Choroid plexus epithelial cell (primary cell): Measurements from ENCODE around the gene PAXX.

Experiments used
- DNase-seq: peaks from one replicate; pipeline ENCODE4 v3.0.0-alpha.2; 2010; ENCODE audit warnings: low read depth
- H3K4me3 ChIP-seq: 2 replicates; pipeline ENCODE4 v1.5.1; 2011; ENCODE audit warnings: low read depth, mild to moderate bottlenecking, control low read depth, low read length, moderate library complexity
- CTCF ChIP-seq: conservative IDR thresholded peaks from 2 replicates; pipeline ENCODE4 v1.5.1; 2011; ENCODE audit warnings: low read depth, mild to moderate bottlenecking, control low read depth, inconsistent platforms, low read length, moderate library complexity

The PAXX gene

GRCh38 chr9:136951541-136952320, 40.5 kb upstream of the PAXX start, which contains the start of gene LCN12:
Gene LCN12, plus strand, starts transcription at chr9:136952273. Its CDS starts 55 bp downstream, at chr9:136952328.
- no peak within 1 kb of the TSS for H3K4me3 ChIP-seq
- no peak for DNase-seq
- TF ChIP-seq CTCF = no peak

GRCh38 chr9:136952321-136952850, 39.8 kb upstream of the PAXX start:
- TF ChIP-seq CTCF = no peak
- H3K4me3 ChIP-seq = no peak overlapping the region
- DNase-seq = no peak

- TF ChIP-seq CTCF = no peak
- no peak for DNase-seq
- no peak overlapping the region for H3K4me3 ChIP-seq
Observed at GRCh38 chr9:136952876-136953770, 39.1 kb upstream of the PAXX start.

- TF ChIP-seq CTCF = no peak
- DNase-seq = no peak
- no peak overlapping the region for H3K4me3 ChIP-seq
Observed at GRCh38 chr9:136953771-136954269, 38.4 kb upstream of the PAXX start.

- no peak for TF ChIP-seq CTCF
- no peak for DNase-seq
- H3K4me3 ChIP-seq = no peak overlapping the region
Observed at GRCh38 chr9:136954270-136955083, 37.7 kb upstream of the PAXX start.

GRCh38 chr9:136955202-136955942, 36.9 kb upstream of the PAXX start:
- no peak for TF ChIP-seq CTCF
- H3K4me3 ChIP-seq = no peak overlapping the region
- DNase-seq = no peak
